ENCODE results near the gene RPS6KL1. TPM values are rescaled to one million over a fixed set of nuclear protein-coding genes. Genes with fewer than 3 reads are reported as not detected.
A peak's percentile ranks its signal among the peaks of the same experiment; 100 is the strongest.

The RPS6KL1 gene
- total RNA-seq, 1 donor from 2014 or later = 248 TPM

GRCh38 chr14:74860899-74861733 lies 61.9 kb downstream of the RPS6KL1 start:
- peak; percentile 96 for TF ChIP-seq CTCF (IDR thresholded peaks at IDR 0.05; ENCODE audit: partially characterized antibody, unreplicated experiment)
- DNase-seq = peak; percentile 95
- no peak overlapping the region for H3K4me3 Mint-ChIP-seq (ENCODE audit: unreplicated experiment)
- no peak overlapping the region for H3K27ac Mint-ChIP-seq (ENCODE audit: unreplicated experiment)
- H3K4me1 Mint-ChIP-seq (ENCODE audit: low read depth, unreplicated experiment) = no peaks in the 10 kb centered on the region
- no peaks in the 10 kb centered on the region for H3K9me3 Mint-ChIP-seq (ENCODE audit: unreplicated experiment)
- H3K27me3 Mint-ChIP-seq (ENCODE audit: unreplicated experiment) = no peaks in the 10 kb centered on the region
- H3K36me3 Mint-ChIP-seq (ENCODE audit: unreplicated experiment) = no peaks in the 10 kb centered on the region

GRCh38 chr14:74859757-74860552 lies 63.1 kb downstream of the RPS6KL1 start:
- TF ChIP-seq CTCF (IDR thresholded peaks at IDR 0.05; ENCODE audit: partially characterized antibody, unreplicated experiment) = no peak

DNA sequence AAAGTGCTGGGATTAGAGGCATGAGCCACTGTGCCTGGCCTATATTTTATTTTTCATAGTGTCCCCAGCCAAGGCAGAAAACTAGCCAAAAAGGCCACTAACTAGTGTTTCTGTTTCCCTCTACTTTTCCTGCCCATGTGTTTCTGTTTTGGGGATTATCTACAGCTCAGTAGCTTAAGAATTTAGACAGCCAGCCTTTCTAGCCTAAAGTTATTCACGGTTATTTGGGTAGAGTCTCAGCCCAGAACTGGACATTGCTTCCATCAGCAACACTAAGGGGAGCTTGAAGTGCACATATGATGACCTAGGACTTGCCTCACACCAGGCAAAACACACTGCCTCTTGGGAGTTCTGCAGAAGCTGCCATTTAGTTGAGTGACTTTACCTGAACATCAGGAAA lies 65.0 kb downstream of the RPS6KL1 start:
- H3K27me3 Mint-ChIP-seq (ENCODE audit: unreplicated experiment) = no peaks in the 10 kb centered on the region
- no peaks in the 10 kb centered on the region for H3K9me3 Mint-ChIP-seq (ENCODE audit: unreplicated experiment)
- no peak for TF ChIP-seq CTCF (IDR thresholded peaks at IDR 0.05; ENCODE audit: partially characterized antibody, unreplicated experiment)
- no peak overlapping the region for H3K27ac Mint-ChIP-seq (ENCODE audit: unreplicated experiment)
- H3K4me3 Mint-ChIP-seq (ENCODE audit: unreplicated experiment) = no peak overlapping the region
- no peaks in the 10 kb centered on the region for H3K4me1 Mint-ChIP-seq (ENCODE audit: low read depth, unreplicated experiment)
- no peak for DNase-seq
- H3K36me3 Mint-ChIP-seq (ENCODE audit: unreplicated experiment) = no peaks in the 10 kb centered on the region

More at GRCh38 chr14:74859757-74860552, 63.1 kb downstream of the RPS6KL1 start:
- Mint-ChIP-seq H3K9me3 (ENCODE audit: unreplicated experiment) (no peaks in the 10 kb centered on the region), H3K27ac (ENCODE audit: unreplicated experiment) (no peak overlapping the region), H3K27me3 (ENCODE audit: unreplicated experiment) (no peaks in the 10 kb centered on the region), H3K36me3 (ENCODE audit: unreplicated experiment) (no peaks in the 10 kb centered on the region), H3K4me3 (ENCODE audit: unreplicated experiment) (no peak overlapping the region), H3K4me1 (ENCODE audit: low read depth, unreplicated experiment) (no peaks in the 10 kb centered on the region)
- no peak for DNase-seq

- no peak overlapping the region for H3K27ac Mint-ChIP-seq (ENCODE audit: unreplicated experiment)
- H3K4me3 Mint-ChIP-seq (ENCODE audit: unreplicated experiment) = no peak overlapping the region
- H3K4me1 Mint-ChIP-seq (ENCODE audit: low read depth, unreplicated experiment) = no peaks in the 10 kb centered on the region
- no peak for TF ChIP-seq CTCF (IDR thresholded peaks at IDR 0.05; ENCODE audit: partially characterized antibody, unreplicated experiment)
- H3K36me3 Mint-ChIP-seq (ENCODE audit: unreplicated experiment) = no peaks in the 10 kb centered on the region
- no peak for DNase-seq
- no peaks in the 10 kb centered on the region for H3K9me3 Mint-ChIP-seq (ENCODE audit: unreplicated experiment)
- H3K27me3 Mint-ChIP-seq (ENCODE audit: unreplicated experiment) = peaks cover 2% of the 10 kb centered on the region
These were observed 66.7 kb downstream of the RPS6KL1 start for GRCh38 chr14:74856366-74856765.

- Mint-ChIP-seq H3K27ac (ENCODE audit: unreplicated experiment) (no peak overlapping the region), H3K9me3 (ENCODE audit: unreplicated experiment) (no peaks in the 10 kb centered on the region), H3K27me3 (ENCODE audit: unreplicated experiment) (peaks cover 2% of the 10 kb centered on the region), H3K4me3 (ENCODE audit: unreplicated experiment) (no peak overlapping the region), H3K36me3 (ENCODE audit: unreplicated experiment) (no peaks in the 10 kb centered on the region), H3K4me1 (ENCODE audit: low read depth, unreplicated experiment) (no peaks in the 10 kb centered on the region)
- TF ChIP-seq CTCF (IDR thresholded peaks at IDR 0.05; ENCODE audit: partially characterized antibody, unreplicated experiment) = no peak
- DNase-seq = no peak
These were observed 67.1 kb downstream of the RPS6KL1 start for GRCh38 chr14:74855945-74856344.

All from glutamatergic neuron (in vitro differentiated cells).